ENCODE data around the gene ZNF680.
"Not testable (repeated sequence)": the region's sequence is repeated elsewhere in the genome, so short reads cannot be mapped to it uniquely, and the experiment has no call there.

The ZNF680 gene

DNA sequence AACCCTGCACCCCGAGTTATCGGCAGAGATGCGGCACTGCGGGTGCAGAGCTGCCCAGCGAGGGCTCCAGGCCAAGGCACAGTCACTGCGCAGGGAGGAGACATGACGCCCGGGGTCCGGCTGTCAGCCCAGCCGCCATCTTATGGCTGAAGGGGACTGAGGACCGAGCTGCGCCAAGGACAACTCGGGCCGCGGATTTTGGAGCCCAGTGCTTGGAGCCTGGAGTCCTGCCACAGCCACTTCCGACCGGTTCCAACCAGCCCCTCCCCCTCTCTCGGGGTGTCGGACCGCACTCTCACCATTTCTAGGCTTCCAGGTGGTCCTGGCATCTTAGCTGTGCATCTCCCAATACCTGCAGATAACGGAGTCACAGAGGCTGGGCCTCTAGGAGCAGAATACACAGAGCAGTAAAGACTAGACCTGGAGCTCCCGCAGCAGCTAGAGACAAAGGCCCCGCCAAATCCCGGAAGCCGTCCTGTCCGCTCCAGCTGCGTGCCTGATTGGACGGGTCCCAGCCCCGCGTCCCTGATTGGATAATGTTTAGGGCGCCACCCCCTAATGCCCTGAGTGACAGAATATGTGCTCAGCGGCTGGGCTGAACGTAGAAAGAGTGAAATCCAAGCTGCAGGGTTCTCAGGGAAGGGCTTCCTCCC, at the start of gene ZNF680:
Gene ZNF680, minus strand, starts transcription at position 446 of the 653 bp plus-strand sequence. Its CDS starts 117 bp downstream, at position 329.
- peak; percentile 94 for DNase-seq

DNA sequence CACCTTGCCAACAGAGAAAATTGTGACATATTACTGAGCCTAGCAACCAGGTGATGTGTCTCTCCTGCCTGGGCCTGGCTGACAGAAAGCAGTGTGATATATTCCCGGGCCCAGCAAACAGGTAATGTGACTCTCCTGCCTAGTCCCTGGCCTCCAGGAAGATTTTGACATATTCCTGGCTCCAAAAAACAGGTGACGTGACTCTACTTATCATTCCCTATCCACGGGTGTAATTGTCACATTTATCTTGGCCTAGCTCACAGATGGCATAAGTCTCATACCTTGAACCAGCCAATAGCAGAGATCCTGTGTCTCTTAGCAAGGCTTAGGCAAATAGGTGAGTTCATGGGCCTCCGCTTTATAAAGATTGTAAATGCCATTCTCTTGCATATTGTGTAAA, 49.6 kb upstream of the ZNF680 start:
- DNase-seq = no peak

DNA sequence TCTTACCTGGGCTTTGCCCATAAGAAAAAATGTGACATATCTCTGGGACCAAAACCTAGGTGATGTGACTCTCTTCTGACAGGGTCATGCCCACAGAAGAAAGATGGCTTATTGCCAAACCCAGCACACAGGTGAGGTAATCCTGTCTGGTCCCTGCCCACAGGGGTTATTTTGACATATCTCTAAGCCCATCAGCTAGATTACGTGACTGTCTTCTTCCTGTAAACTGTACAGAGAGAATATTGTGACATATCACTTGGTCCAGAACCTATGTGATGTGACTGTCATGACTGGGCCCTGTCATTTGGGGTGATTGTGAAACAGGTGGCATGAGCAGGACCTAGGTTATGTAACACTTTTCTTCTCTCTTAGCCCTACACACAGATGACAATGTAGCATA, 48.8 kb upstream of the ZNF680 start:
- no peak for DNase-seq

DNA sequence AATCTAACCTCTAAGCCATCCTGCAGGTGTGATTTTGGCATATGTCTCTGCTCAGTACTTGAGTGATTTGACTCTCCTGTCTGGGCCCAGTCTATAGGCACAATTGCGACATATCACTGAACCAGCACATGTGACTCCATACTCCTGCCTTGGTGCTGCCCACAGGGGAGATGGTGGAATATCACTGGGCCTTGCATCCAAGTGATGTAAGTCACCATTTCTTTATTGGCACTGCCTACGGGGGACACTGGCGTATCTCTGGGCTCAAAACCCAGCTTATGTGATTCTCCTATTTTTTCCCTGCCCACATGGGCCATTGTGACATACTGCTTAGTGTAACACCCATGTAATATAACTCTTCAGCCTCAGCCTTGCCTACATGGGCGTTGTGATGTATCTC, 48.1 kb upstream of the ZNF680 start:
- no peak for DNase-seq

DNA sequence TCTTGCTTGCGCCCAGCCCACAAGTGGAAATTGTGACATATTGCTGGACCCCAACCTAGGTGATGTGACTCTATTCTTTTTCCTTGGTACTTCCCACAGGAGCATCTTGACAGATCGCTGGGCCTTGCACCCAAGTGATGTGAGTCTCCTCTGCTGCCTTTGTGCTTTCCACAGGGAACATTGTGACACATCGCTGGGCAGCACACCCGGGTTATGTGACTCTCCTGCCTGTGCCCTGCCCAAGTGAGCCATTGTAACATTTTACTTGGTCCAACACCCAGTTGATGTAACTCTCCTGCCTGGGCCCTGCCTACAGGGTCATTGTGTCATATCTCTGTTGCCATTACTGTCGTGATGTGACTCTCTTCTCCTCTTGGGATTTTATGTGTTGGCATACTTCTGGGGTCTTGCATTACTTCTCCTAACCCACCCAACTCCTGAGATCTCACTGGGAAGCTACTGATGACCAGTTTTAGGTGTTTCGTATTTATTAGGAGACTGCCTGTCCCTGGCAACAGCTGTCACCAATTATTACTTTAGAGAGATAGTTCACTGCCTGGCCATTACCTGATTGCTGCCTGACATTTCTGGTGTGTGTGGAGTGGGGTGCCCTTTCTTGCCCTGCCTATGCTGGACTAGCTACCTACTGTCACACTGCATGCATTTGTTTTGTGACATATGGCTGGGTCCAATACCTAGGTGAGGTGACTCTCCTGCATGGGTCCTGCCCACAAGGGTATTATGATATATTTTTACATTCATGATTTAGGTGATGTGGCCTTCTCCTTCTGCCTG, 45.4 kb upstream of the ZNF680 start:
- no peak for DNase-seq

DNA sequence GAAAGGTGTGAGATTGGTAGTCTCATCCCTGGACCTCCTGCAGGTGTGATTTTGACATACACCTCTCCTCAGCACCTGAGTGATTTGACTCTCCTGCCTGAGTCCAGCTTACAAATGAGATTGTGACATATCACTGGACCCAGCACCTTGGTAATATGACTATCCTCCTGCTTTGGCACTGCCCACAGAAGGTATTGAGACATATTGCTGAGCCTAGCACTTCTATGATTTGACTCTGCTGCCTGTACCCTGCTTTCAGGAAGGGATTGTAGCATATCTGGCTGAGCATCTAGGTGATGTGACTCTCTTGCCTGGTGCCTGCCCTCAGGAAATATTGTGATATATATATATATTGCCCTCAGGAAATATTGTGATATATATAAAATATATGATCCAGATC, 43.5 kb upstream of the ZNF680 start:
- DNase-seq = no peak

DNA sequence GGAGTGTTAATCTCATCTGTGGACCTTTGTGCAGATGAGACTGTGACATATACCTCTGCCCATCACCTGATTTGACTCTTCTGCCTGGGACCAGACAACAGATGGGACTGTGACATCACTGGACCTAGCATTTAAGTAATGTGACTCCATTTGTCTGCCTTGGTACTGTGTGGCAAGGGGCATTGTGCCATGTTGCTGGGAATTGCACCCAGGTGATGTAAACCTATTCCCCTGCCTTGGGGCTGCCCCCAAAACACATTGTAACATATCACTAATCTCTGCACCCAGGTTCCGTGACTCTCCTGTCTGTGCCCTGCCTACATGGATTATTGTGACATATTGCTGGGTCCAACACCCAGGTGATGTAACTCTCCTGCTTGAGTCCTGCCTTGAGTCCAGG, 40.4 kb upstream of the ZNF680 start:
- no peak for DNase-seq

DNA sequence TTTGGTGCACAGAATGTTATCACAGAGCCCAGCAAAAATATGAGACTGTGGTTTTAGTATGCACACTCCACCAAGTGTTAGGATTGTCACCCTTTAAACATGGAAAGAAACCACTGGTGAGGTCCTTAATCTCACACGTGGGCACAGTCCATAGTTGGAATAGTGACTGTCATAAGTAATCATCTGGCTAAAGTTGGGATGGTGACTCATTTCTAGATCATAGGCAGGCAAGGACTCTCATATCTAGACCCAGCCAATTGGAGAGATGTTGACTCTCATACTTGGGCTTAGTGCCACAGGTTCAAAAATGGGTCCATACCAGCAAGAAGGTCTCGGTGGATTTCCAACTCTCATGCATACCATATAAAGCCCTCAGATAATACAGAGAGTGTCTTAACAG, 39.6 kb upstream of the ZNF680 start:
- DNase-seq = peak; percentile 1

DNA sequence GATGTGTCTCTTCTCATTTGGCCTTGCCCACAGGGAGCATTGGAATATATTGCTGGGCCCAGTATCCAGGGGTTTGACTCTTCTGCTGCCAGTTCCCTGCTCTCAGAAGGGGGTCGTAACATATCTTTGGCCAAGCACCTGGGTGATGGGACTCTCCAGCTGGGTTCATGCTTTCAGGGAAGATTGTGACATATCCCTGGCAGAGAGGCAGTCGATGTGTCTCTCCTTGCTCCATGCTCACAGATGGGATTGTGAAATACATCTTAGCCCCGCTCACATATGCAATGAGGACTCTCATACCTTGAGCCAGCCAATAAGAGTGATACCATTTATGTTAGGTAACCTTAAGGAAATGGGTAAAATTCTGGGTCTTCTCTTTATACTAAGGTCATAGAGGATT, 39.2 kb upstream of the ZNF680 start:
- no peak for DNase-seq

DNA sequence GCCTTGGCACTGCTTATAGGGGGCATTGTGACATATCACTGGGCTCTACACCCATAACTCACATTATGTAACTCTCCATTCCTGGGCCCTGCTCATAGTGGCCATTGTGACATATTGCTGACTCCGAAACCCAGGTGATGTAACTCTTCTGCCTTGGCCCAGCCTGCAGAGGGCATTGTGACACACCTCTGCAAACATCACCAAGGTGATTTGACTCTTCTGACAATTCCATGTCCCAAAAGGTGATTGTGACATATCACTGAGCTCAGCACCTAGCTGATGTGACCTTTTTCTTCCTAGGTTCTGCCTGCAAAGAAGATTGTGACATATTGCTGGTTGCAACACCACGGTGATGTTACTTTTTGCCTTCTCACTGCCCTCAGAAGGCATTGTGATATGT, 36.5 kb upstream of the ZNF680 start:
- no peak for DNase-seq

DNA sequence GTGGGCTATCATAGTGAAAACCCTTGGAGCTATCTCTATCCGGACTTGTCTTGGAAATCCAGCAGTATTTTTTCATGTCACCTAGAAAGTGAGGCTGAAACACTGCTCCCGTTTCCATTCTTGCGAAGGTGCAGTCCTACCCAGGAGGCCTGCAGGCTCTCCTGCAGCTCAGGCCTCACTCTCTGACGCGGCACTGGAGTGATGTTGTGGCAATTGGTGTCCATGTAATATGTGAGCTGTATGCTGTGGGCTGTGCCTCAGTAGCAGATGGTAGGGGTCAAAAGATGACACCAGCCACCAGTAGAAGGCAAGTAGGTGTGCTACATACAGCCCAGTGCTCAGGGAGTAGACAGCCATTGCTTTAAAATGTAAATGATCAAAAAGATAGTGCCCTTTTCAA, 28.1 kb upstream of the ZNF680 start:
- DNase-seq = no peak

DNA sequence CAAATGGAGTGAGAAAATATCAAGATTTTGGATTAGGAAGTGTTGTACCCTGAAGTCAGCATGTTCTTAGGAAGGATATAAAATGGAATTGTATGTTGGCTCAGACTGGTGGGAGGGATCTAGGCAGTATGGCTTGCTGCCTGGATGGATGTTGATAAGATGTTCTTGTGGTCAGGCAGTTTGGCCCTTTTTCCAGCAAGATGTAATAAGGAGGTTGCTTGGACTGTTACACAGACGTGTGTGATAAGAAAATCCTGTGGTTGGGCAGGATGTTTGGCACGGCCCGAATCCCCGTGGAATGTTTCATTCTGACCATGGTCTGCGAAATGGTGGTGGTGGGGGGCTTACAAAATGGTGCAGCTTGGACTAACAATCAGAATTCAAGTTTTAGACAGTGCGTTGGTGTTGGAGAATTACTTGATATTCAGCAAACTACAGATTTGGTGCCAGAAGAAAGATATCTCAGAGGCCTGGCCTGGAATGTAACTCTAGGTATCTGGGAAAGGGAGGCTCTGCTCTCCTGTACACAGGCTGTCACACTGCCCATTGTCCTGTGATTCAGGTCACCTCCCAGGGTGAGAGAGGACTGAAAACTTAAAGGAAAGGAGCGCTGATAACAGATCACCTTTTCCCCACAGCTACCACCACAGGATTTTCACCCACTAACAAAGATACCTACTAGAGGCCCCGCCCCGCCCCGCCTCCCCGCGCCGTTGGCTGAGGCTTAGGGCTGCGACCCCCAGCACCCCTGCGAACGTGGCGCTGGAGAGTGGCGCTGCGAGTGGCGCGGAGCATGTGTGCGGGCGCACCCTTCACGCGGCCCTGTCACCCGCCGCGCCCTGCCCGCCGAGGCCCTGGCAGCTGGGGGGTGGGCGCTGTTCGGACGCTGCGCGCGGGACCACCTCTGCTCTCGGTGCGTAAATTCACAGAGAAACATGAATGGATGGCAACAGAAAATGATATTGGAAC, 19.3 kb upstream of the ZNF680 start:
- DNase-seq = no peak

DNA sequence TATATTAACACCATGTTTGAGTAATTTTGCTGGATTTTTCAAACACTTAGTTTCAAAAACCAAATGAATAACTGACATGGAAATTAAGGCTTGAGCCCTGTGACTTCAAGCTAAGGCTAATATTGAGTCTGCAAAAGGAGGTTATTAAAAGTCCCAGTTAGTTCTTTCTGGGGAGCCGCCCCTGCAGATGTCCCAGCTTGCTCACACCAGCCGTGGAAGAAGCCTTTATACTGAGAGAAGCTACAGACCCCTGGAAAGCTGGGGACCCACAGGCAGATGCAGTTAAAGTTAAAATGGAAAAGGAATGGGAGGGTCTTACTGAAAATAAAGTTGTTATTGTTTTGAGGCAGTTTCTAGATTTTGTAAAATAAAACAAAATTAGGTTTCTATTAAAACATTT, 18.5 kb upstream of the ZNF680 start:
- no peak for DNase-seq

DNA sequence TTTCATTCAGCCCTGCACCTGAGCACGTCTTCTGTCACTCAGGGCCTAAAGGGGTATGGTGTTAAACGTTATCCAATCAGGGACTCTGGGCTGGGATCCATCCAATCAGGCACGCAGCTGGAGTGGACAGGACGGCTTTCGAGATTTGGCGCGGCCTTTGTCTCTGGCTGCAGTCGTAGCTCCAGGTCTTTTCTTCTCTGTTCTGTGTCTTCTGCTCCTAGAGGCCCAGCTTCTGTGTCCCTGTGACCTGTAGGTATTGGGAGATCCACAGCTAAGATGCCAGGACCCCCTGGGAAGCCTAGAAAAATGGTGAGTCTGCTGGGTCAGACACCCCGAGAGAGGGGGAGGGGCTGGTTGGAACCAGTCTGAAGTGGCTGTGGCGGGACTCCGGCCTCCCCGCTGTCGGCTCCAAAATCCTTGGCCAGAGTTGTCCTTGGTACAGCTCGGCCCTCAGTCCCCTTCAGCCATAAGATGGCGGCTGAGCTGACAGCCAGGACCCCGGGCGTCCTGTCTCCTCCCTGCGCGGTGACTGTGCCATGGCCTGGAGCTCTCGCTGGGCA, 11.7 kb upstream of the ZNF680 start:
- peak; percentile 19 for DNase-seq

DNA sequence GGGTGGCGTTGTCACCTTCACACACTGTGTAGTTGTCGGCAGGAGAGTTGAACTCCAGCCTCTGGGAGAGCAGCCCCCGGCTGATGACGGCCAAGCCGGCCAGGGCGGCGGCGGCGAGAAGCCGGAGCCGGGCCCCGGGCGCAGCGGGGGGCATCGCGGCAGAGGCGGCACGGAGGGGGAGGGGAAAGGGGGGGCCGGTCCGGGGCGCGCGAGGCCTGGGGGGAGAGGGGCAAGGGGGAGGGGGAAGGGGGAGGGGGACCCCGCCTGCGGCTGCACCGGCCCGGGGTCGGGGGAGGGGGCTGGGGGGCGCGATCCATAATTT, 7.4 kb upstream of the ZNF680 start:
- not testable (repeated sequence) for DNase-seq

DNA sequence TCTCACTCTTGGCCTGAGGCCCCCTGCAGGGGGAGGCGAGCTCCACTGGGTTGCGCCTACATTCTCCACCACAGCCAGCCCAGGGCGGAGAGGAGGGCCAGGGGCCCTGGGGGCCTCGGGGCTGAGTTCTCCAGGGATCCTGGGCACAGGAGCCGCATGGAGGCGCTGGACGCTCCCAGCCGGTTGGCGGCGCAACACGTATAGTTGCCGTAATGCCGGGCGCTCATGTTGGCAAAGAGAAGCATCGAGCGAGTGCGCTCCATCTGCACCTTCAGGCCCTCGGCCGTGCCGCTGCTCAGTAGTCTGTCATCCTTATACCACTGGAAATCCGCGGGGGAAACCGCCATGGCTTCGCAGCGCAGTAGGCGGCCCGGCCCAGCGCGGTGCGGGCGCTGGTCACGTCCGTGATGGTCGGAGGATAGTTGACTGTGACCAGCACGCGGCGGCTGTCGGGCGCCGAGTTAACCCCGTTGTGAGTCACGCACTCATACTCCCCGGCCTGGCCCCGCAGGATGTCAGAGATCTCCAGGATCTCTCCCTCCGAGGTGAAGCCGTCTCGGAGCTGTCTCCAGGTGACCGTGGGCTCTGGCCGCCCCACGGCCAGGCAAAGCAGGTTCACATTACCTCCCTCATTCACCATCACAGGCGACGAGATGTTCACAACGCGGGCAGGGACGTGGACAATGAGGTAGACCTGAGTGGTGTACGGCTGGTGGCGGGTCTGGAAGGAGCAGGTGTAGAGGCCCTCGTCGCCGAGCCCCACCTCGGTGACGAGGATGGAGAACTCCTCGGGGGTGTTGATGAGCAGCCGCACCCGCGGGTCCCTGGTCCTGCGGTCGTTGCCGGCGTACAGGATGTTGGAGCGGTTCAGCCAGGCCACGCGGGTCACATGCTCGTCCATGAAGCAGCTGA, 6.8 kb upstream of the ZNF680 start:
- DNase-seq = peak; percentile 12

DNA sequence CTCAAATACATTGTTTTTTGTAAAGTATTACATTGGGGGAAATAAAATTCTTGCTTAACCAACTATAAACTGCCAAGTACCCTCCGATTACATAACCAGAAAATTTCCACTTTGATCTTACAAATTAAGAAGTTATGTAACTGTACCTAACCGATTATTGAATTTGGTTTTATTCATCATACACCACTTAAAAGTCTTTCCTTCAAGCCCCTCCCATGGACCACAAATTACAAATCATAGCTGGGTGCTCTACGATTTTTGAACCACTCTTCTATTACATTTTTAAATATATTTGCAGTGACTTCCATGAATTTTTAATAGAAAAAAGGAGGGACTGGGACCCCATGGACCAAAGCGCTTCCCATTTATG, 630 bp downstream of the ZNF680 start:
- DNase-seq = no peak

DNA sequence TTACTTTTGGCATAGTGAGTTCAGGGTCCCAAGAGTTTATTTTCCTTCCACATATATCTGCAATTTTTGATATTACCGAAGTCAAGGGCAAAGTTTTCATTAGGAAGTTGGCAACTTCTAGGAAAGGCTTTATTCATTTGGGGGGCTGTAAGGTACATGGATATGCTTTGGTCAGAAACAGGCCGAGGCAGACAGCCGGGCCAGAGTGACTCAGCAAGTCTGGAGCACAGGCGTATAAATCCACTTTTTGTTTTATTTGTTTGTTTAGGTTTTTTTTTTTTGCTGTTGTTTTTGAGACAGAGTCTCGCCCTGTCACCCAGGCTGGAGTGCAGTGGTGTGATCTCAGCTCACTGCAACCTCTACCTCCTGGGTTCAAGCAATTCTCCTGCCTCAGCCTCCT, 3.7 kb downstream of the ZNF680 start:
- no peak for DNase-seq

DNA sequence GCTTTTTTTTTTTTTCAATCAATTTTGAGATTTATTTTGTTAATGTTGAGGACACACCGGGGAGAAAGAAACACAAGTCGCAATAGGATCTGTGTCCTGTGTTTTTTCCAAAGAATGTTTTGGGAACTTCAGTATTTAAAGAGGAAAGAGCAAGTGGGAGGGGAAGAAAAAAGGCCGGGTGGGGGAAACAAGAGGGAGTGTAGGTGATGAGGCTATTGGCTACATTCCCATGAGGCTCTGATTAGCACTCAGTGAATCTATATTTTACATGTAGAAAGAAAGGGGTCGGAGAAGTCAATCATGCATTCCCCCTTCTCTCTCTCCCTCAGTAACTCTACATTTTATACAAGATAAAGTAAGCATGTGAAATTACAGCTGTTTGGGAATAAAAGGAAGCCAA, 4.1 kb downstream of the ZNF680 start:
- no peak for DNase-seq

DNA sequence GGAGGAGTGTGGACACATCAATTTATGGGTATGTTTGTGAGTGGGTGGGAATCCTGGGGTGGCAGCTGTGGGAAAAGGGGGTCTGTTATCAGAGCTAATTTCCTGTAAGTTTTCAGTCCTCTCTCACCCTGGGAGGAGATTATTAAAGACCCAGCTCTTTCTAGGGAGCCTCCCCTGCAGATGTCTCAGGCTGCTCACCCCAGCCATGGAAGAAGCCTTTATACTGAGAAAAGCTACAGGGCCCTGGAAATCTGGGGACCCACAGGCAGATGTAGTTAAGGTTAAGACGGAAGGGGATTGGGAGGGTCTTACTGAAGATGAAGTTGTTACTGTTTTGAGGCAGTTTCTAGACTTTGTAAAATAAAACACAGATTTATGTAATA, 4.6 kb downstream of the ZNF680 start:
- DNase-seq = no peak

DNA sequence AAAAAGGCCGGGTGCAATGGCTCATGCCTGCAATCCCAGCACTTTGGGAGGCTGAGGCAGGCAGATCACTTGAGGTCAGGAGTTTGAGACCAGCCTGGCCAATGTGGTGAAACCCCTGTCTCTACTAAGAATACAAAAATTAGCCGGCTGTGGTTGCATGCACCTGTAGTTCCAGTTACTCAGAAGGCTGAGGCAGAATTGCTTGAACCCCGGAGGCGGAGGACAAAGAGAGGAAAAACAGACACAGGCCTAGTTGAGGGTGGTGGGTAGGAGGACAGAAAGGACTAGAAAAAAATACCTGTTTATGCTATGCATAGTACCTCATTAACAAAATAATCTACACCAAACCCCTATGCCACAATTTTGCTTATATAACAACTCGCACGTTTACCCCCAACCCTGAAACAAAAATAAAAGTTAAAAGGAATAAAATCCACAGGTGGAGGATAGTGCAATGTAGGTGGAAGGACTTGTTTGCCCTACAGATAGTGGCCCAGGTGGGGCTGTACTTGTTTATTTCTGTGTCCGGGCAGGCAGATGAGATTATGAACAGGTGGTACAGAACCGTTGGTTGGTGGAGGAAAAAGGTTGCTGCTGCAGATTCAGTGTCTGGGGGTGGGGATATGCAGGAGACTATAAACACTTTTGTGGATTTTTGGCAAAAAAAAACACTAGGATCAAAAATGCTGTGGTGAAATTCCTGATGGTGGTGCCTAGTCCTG, 5.1 kb downstream of the ZNF680 start:
- no peak for DNase-seq

DNA sequence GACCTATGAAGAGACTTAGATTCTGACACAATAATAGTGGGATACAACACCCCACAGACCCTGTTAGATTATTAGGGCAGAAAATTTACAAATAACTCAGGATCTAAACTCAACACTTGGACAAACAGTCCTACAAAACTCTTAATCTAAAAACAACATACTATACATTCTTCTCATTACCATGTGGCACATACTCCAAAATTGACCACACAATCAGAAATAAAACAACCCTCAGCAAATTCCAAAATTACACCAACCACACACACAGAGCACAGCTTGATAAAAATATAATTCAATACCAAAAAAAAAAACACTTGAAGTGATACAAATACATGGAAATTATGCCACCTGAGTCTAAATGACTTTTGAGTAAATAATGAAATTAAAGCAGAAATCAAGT, 7.8 kb downstream of the ZNF680 start:
- DNase-seq = no peak

Data from fibroblast of upper back skin (primary cell).